ENCODE measurements around the gene C8G.

The C8G gene

GRCh38 chr9:136961279-136962065 lies 16.4 kb downstream of the C8G start:
- Histone ChIP-seq H3K27ac (no peak overlapping the region), H3K4me3 (IDR thresholded peaks at IDR 0.05; ENCODE audit: insufficient read depth, low read depth, low read length) (no peak overlapping the region), H3K4me1 (ENCODE audit: low read depth, poor library complexity, severe bottlenecking) (peaks cover 41% of the 10 kb centered on the region), H3K4me2 (no peak overlapping the region), H4K20me1 (ENCODE audit: insufficient read depth) (no peaks in the 10 kb centered on the region), H3K9ac (no peak overlapping the region), H2AFZ (ENCODE audit: low read depth) (no peak overlapping the region), H3K79me2 (ENCODE audit: insufficient read depth, low read depth) (no peaks in the 10 kb centered on the region), H3K27me3 (ENCODE audit: insufficient read depth, low read depth) (no peaks in the 10 kb centered on the region; the same call in 1 of the 2 replicates), H3K36me3 (ENCODE audit: insufficient read depth) (no peaks in the 10 kb centered on the region)
- TF ChIP-seq CTCF (conservative IDR thresholded peaks at IDR 0.05; ENCODE audit: low read depth, low read length), result no peak

GRCh38 chr9:136962163-136962562 lies 17.1 kb downstream of the C8G start:
- Histone ChIP-seq H3K4me2 (no peak overlapping the region), H4K20me1 (ENCODE audit: insufficient read depth) (no peaks in the 10 kb centered on the region), H2AFZ (ENCODE audit: low read depth) (no peak overlapping the region), H3K4me3 (IDR thresholded peaks at IDR 0.05; ENCODE audit: insufficient read depth, low read depth, low read length) (no peak overlapping the region), H3K36me3 (ENCODE audit: insufficient read depth) (no peaks in the 10 kb centered on the region), H3K4me1 (ENCODE audit: low read depth, poor library complexity, severe bottlenecking) (peaks cover 41% of the 10 kb centered on the region), H3K27me3 (ENCODE audit: insufficient read depth, low read depth) (no peaks in the 10 kb centered on the region; the same call in 1 of the 2 replicates), H3K79me2 (ENCODE audit: insufficient read depth, low read depth) (no peaks in the 10 kb centered on the region), H3K9ac (no peak overlapping the region), H3K27ac (no peak overlapping the region)
- no peak for TF ChIP-seq CTCF (conservative IDR thresholded peaks at IDR 0.05; ENCODE audit: low read depth, low read length)

GRCh38 chr9:136962701-136963248 lies 17.7 kb downstream of the C8G start:
- H4K20me1 ChIP-seq (ENCODE audit: insufficient read depth), result no peaks in the 10 kb centered on the region
- no peak overlapping the region for H3K9ac ChIP-seq
- no peaks in the 10 kb centered on the region for H3K36me3 ChIP-seq (ENCODE audit: insufficient read depth)
- no peak for TF ChIP-seq CTCF (conservative IDR thresholded peaks at IDR 0.05; ENCODE audit: low read depth, low read length)
- no peaks in the 10 kb centered on the region; the same call in 1 of the 2 replicates for H3K27me3 ChIP-seq (ENCODE audit: insufficient read depth, low read depth)
- no peaks in the 10 kb centered on the region for H3K79me2 ChIP-seq (ENCODE audit: insufficient read depth, low read depth)
- H3K4me2 ChIP-seq, result no peak overlapping the region
- H3K27ac ChIP-seq, result no peak overlapping the region
- H2AFZ ChIP-seq (ENCODE audit: low read depth), result no peak overlapping the region
- H3K4me3 ChIP-seq (IDR thresholded peaks at IDR 0.05; ENCODE audit: insufficient read depth, low read depth, low read length), result no peak overlapping the region
- peaks cover 41% of the 10 kb centered on the region for H3K4me1 ChIP-seq (ENCODE audit: low read depth, poor library complexity, severe bottlenecking)

GRCh38 chr9:136963341-136963740 lies 18.3 kb downstream of the C8G start:
- no peaks in the 10 kb centered on the region; the same call in 1 of the 2 replicates for H3K27me3 ChIP-seq (ENCODE audit: insufficient read depth, low read depth)
- TF ChIP-seq CTCF (conservative IDR thresholded peaks at IDR 0.05; ENCODE audit: low read depth, low read length), result no peak
- H3K4me2 ChIP-seq, result no peak overlapping the region
- no peak overlapping the region for H3K4me3 ChIP-seq (IDR thresholded peaks at IDR 0.05; ENCODE audit: insufficient read depth, low read depth, low read length)
- H3K79me2 ChIP-seq (ENCODE audit: insufficient read depth, low read depth), result no peaks in the 10 kb centered on the region
- H3K36me3 ChIP-seq (ENCODE audit: insufficient read depth), result no peaks in the 10 kb centered on the region
- no peak overlapping the region for H3K27ac ChIP-seq
- no peak overlapping the region for H3K9ac ChIP-seq
- H4K20me1 ChIP-seq (ENCODE audit: insufficient read depth), result no peaks in the 10 kb centered on the region
- H2AFZ ChIP-seq (ENCODE audit: low read depth), result no peak overlapping the region
- H3K4me1 ChIP-seq (ENCODE audit: low read depth, poor library complexity, severe bottlenecking), result peaks cover 41% of the 10 kb centered on the region
